ENCODE data around the gene HMHB1.

- TF ChIP-seq CTCF (conservative IDR thresholded peaks at IDR 0.05; ENCODE audit: low read length), result no peak
- TF ChIP-seq EZH2phosphoT487 (IDR thresholded peaks at IDR 0.05; ENCODE audit: borderline replicate concordance, low read depth, low read length), result no peak
These were observed 21.4 kb upstream of the HMHB1 start for GRCh38 chr5:143790457-143791112.

Data from OCI-LY7 (cell line).